Activated CD4-positive, alpha-beta T cell treated with anti-CD3 and anti-CD28 coated beads, Interleukin-2, Interleukin-4, amounts not matched to agents 100 ng/mL and 50 ng/mL, durations not matched to agents 16 hours and 8 hours (primary cell): ENCODE data around the gene CDC25A.

ENCODE experiments used
- DNase-seq: peaks from one replicate; pipeline ENCODE4 v3.0.0-alpha.2; 2020; ENCODE audit warnings: low spot score

The CDC25A gene

DNA sequence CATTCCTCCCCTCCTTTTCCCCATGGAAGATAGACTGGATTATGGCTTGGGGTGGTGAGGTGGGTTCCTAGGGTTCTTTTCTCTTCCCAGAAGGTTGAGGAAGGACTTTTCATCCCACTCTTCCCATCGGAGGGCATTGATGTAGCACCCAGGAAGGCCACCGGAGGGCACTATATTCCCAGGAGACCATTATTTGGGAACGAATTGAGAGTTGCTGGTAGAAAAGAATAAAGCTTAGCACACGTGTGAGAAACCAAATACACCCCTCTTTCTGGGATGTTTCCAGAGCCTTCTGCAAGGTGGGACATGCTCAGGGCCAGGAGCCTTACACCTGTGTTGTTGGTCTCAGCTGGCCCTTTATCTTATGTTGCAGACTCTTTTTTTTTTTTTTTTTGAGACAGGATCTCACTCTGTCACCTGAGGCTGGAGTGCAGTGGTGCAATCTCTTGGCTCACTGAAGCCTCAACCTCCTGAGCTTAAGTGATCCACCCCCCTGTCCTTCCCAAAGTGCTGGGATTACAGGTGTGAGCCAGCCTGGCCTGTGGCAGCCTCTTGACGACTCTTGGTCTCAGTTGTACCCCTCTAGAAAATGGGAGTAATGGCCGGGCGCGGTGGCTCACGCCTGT, 6.3 kb upstream of the CDC25A start:
- DNase-seq, result no peak

DNA sequence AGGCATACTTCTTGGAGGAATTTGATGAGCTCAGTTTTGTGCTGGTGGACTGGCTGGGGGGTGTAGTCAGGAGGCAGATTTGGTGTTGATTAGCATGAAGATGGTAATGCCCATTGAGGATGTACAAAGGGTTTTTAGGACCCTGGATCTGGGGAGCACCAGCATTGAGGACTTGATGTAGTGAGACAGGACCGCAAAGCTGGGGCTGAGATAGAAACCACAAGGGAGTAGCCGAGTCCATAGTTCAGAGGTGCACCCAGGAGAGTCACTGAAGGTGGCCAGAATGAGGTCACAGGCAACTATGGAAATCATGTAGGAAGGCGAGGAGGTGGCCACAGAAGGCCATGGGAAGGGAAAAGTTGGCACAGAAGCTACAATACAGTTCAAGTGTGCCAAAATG, 2.7 kb upstream of the CDC25A start:
- DNase-seq, result no peak

DNA sequence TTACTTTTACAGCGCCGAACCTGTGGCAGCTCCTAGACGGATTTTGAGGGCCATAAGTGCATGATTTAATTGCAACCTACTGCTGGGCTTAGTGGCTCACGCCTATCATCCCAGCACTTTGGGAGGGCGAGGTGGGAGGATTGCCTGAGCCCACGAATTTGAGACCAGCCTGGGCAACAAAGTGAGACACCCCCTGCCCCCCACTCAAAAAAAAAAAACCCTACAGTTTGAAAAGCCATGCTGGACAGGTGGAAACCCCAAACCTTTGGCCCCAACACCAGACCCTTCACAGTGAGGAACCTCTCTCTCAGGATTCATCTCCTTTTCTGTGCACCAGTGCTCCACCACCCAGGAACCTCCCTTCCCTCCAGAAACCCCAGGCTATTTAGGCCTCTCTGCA, 1.1 kb upstream of the CDC25A start:
- DNase-seq, result no peak

DNA sequence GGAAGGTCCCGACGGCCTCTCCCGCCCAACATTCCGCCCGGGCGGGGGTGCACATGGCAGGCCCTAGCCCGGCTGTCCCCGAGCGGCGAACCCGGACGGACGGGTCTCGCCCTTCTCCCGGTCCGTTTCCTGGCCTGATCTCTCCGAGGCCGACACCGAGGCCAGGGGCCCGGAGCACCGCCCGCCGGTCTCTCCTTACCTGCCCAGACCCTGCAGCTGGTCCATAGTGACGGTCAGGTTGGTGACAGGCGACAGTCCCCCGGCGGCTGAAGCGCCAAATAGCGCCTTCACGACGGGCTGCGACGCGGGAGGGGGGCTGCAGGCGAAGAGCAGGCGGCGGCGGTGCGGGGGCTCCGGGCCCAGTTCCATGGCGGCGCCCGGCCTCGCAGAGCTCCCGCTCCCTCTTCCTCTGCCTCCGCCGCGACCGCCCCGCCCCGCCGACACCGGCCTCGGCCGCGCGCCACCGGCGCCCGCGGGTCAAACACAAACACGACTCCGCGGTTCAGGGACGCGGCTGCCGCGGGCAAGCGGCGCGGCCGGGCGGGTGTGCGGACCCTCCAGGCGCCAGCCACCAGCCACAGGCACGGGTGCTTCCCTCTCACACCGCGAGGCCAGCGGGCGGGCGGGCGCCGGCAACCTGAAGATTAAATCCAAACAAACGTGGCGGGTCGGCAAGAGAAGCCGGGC, 495 bp downstream of the CDC25A start:
- DNase-seq, result no peak

DNA sequence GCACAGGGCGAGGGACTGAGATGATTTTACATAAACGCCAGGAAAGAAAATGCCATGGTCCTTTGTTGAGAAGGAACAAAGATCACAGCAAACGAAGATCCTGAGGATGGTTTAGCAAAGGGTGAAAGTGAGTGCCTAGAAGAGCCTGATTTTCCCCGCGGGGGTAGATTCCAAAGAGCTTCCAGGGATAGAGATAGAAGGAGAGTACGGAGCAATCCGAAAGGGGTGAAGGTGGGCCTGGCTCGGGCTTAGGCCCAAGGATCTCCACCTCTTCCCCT, 977 bp downstream of the CDC25A start:
- DNase-seq, result no peak

DNA sequence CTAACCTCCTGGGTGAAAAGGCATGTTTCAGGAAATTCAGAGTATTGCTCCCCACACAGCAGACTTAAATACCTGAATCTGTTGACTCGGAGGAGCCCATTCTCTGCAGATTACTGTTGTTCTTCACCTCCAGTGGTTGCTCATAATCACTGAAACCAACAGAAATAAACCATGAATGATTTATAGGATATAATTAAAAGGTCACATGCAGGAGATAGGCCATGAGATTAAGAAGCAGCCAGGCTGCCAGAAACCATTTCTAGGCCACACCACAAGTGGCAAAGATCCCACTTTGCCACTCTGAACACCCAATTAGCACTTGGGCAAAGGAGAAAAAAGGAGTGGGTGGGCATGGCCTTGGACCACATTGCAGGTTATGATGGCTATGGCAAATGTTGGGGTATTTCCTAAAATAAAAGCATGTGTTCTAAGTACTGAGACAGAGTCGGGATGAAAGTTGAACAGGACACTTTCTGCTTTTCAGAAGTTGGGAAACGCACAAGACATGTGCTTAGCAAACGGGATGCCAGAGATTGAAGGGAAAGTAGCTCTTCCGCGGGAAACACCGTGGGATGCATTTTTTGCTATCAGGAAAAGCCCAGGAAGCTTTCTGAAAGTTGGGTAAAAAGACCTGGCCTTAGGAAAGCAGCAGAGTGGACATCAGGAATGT, 1.5 kb downstream of the CDC25A start:
- no peak for DNase-seq

DNA sequence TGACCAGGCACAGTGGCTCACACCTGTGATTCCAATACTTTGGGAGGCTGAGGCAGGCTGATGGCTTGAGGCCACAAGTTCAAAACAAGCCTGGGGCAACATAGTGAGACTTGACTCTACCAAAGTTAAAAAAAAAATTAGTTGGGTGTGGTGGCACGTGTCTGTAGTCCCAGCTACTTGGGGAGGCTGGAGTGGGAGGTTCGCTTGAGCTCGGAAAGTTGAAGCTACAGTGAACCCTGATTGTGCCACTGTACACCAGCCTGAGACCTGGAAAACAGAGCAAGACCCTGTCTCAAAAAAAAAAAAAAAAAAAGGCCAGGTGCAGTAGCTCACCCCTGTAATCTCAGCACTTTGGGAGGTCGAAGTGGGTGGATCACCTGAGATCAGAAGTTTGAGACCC, 3.1 kb downstream of the CDC25A start:
- DNase-seq, result no peak

DNA sequence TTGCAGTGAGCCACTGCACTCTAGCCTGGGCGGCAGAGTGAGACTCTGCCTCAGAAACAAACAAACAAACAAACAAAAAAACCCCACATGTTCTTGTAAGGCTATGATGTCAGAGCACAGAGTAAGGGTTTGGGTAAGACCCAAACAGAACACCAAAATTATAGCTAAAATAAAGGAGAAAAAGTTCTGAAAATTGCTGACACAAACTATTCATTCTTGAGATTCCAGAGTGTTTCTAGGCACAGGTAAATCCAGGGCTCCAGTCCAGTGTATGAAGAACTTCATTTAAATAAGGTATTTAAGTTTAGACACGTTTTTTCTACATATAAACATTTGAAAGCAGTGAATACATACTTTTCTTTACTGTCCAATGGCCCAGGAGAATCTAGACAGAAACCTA, 3.9 kb downstream of the CDC25A start:
- no peak for DNase-seq

DNA sequence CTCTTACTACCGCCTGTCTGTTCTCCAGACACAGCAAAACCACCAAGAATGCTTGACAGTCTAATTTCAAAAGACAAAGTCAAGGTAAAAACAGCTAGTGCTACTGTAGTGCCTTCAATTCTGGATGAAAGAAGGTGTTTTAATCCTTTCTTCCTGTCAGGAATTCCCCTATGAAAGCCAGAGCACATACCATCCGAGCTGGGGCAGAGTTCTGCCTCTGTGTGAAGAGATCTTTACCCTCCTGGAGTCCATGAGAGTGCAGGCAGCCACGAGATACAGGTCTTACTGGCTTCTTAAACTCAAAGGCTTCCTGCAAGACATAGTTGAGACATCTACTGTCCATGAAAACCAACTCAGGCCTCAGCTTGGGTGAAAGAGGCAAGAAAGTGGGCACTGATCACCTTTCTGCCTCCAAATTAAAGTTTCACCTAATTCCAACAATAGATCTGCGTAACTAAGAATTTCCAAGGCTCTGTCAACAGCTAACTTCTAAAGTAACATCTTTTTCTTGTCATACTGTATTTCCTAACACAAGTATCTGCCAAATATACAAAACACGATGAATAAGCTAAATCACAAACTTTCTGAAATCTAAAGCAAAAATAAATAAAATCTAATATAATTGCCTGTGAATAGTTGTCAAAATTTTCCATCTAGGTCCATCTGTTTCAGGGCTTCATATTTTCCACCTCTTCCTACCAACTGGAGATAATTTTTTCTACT, 7.5 kb downstream of the CDC25A start:
- DNase-seq, result no peak

DNA sequence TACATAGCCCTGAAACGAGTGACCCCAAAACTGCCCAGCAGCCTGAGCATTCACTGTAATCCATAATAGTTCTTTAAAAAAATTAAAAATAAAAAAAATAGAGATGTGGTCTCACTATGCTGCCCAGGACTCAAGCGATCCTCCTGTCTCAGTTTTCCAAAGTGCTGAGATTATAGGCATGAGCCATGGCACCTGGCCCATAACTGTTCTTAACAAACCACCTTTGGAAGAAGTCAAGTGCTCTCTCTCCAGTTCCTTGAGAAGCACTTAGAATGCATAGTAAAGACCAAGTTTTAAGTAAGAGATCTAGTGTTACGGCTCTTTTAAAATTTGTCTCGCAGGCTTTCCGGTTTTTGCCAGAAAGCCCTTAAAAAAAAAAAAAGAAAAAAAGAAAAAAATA, 8.2 kb downstream of the CDC25A start:
- DNase-seq, result no peak

DNA sequence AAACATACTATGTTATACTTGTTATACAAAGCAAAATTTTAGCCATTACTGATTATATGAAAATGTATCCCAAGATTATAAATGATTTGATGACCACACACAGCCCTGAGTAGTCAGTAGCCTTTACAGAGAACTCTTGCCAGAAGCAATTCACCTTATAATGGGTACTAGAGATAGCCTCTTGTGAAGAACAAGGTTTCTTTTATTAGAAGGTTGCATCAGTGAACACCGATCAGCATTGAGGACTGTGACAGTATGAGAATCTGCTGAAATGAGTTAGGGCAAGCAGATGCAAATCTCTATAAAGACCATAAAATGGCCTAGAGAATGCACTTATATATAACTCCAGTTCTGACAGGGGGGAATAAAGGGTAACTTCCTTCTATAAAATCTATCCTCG, 10.1 kb downstream of the CDC25A start:
- no peak for DNase-seq

DNA sequence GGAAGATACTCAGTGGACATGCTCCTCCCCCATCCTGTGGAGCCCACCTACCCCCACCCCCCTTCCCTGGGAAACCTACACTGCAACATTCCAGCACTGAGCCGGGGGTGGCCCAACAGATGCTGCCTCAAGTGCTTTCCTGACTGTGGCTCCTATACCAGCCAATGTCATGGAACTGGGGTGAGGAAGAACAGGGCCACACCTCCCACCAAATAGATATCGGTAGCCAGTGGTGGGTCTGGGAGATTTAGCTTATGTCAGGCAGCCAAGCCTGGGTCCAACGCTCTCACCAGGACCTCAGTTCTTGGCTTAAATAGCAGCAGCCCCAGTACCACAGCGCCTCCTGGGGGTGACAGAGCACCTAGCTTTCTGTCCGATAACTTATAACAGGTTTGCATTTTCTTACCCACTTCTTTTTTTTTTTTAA, 30.3 kb downstream of the CDC25A start:
- peak; percentile 40 for DNase-seq

DNA sequence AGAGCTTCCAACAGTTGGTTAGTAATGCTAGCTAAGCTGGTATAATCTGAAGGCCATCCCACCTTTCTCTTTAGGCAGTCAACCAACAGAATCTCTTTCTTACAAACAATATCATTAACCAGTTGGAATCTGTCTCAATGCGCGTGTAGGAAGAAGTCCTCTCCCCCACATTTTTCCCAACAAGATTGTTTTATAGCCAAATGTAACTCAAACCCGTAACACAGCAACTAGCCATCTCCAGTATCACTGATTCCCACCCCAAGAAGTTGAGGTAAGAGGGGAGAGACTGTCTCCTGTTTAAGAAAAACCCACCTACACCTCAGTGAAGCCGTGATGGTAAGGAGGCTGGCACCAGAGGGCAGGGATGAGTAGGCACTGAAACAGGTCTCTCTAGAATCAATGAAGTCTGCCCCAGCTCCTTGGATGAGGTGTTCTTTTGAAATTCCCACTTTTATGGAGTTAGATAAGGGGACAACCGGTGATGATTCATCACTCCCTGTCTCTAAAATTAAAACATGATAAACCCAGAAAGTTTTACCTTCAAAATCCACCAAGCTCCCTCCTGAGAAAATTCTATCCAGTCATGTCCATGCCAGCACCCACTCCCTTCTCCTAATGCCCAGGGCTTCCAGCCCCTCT, 30.9 kb downstream of the CDC25A start:
- no peak for DNase-seq

DNA sequence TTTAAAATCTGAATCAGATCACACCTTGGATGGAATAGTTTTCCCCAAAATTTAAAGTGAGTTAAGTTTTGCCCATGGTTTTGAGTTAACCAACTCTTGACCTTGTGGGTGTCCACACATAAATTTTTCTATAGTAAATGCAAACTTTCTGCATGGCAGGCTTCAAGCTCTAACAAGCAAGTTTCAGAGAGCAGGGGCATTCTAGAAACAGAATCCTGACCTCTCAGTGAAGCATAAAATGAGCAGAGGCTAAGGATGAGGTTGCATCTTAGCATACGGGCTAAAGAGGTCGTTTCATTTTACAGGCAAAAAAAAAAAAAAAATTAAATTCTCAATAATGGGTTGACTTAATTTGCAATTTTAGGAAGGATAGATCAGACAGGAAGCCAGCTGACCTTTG, 32.1 kb downstream of the CDC25A start:
- no peak for DNase-seq

DNA sequence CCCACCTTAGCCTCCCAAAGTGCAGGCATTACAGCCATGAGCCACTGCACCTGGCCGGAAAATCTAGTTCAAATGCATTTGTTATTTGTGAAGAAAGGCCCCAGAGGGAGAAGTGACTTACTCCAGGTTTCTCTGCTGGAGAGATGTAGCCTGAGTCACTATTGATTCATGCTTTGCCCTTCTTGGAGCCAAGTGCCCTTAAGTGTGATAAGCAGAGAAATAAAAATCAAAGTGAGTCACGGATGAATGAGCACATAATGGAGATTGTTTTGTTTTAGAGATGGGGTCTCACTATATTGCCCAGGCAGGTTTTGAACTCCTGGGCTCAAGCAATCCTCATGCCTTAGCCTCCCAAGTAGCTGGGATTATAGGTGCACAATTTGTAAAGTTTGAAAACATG, 33.1 kb downstream of the CDC25A start:
- no peak for DNase-seq

DNA sequence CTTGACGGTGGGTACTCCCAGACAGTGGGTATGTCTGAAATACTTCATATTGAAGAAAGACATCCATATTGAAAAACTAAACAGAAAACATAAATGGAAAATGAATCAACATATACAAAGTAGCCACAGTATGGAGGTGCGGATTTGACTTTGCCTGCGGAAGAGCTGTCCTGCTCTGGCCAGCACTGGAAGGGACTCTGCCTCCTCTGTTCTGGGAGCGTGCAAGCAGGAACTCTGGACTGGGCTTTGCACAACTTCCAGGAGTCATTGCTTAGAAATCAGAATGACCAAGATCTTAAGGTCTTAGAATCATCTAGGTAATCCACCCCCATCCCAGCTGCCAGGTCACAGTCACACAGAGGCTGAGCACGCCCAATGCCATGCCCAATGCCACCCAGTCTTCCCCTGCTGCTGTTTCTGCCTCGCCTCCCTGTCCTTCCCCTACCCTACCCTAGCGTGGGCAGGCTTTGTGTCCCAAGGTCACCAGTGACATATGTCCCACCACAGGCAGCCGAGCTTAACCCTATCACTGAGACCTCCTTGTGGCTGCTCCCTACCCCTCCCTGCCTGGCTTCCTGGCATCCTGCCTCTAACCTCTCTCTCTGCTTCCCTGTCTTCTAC, 36.3 kb downstream of the CDC25A start:
- no peak for DNase-seq

DNA sequence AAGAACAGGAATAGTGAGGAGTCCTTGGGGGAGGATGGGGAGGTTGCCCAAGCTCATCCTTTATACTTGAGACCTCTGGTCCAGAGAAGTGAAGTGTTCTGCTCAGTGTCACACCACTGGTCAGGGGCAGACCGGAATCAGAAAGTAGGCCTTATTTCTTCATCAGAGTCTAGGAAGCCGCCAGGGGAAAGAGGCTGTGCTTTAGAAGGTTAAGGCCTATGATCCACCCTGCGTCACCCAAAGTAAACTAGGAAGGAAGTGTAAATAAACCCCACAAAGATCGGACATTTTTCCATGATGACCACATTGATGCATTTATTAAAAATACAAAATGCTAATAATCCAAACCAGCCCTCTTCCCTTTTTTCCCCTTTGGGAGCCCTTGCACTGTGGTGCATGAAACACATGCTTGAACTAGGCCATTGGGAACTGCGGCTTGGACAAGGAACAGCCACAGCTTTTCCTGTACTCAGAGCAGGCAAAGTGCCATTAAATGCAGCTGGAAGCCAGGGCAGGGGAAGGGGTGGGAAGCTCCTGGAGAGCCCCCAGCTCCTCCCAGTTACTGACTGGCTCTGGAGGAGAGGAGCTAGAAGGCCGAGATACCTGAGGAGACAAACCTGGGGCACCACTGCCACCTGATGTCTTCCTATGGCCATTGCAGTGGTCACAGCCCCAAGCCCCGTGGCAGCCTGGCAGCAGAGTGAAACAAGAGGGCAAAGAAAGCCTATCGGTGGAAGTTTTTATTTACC, 37.0 kb downstream of the CDC25A start:
- peak; percentile 71 for DNase-seq

DNA sequence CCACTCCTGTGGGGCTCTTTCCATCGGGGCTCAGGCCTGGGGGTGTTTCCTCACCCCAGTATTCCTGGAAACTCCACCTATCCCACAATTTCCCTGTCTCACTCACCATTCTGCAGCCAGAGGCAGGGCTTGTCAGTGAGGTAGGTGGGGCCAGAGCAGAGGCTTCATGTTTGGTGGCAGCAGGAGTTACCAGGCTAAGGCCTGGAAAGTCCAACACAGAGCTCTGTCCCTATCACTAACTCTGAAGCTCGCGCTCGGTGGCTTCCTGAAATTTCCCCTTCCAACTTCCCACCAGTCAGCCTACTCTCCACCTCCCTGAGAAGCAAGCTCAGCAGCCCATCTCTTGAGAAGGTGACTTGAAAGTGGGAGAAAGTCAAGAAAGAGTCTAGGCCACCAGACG, 44.2 kb downstream of the CDC25A start:
- DNase-seq, result no peak

DNA sequence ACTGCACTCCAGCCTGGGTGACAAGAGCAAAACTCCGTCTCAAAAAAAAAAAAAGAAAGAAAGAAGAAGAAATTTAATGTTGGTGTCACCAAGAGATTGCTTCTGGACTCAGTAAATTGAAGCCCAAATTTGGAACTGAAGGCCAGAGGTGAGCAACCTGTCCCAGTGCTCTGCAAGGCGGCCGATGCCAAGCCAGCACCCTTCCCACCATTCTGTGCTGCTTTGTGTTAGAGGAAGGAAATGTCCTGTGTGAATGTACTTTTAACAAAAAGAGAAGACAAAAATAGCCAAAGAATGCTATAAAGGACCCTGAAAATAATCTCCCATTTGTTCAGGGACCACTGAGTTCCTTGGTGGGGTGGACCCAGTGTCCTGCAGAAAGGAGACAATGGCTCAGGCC, 44.6 kb downstream of the CDC25A start:
- DNase-seq, result no peak

DNA sequence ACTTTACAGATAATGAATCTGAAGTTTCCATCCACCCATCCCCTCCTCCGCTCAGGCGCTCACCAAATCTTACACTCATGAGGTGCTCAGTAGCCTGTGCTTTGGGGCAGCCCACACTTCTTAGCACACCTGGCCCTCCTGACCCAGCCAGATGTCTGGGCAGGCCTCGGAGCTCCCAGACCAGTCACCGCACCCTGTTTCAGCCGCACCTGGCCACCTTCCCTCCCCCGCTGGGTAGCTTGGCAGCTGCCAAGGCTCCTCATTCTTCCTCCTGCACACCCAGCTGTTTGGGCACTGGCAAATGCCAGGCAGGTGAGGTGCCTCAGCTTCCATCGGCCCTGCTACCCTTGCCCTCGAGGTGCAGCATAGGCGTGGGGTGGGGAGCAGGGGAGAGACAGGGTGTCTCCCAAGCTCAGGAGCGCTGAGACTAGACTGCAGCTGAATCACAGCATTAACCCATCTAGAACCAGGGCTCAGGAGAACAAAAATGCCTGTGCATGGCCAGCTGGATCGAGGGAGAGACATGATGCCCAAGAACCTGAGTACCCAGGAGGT, 45.8 kb downstream of the CDC25A start:
- DNase-seq, result no peak

DNA sequence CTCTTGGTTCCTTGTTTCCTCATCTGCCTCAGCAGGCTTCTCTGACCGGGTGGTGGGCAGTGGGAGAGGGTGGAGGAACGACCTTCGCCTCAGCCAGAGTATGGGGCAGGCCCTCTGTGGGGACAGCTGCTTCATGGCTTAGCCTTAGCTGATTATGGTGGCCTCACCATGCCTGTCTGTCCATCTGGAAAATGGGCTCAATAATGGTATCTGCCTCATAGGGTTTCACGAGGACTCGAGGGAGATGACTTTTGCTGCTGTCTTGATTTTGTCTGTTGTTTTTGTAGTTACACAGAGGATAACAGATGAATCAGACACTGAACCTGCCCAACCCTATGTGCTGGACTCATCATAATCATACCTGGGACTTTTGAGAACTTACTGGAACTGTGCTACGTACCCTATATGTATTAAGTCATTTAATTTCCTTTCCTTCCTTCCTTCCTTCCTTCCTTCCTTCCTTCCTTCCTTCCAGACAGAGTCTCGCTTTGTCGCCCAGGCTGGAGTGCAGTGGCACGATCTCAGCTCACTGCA, 46.5 kb downstream of the CDC25A start:
- no peak for DNase-seq
